ENCODE results near the gene RARG.
"Not testable (repeated sequence)": the region's sequence is repeated elsewhere in the genome, so short reads cannot be mapped to it uniquely, and the experiment has no call there.

RARG gene

GRCh38 chr12:53187145-53187899 is 44.7 kb downstream of the RARG start:
- DNase-seq, result no peak

- DNase-seq, result no peak
These were observed 45.3 kb downstream of the RARG start for GRCh38 chr12:53186745-53187144.

GRCh38 chr12:53185582-53186153 is 46.3 kb downstream of the RARG start:
- DNase-seq, result no peak

GRCh38 chr12:53184828-53185227 is 47.2 kb downstream of the RARG start:
- no peak for DNase-seq

- DNase-seq, result no peak
These were observed 49.1 kb downstream of the RARG start for GRCh38 chr12:53182903-53183302.

- no peak for DNase-seq
These were observed 50.1 kb downstream of the RARG start for GRCh38 chr12:53181935-53182334.

GRCh38 chr12:53180931-53181645 is 50.9 kb downstream of the RARG start:
- DNase-seq, result peak; percentile 73

- peak; percentile 97 for DNase-seq
These were observed 51.6 kb downstream of the RARG start, which contains the start of the genes CSAD and ZNF740 for GRCh38 chr12:53180220-53180930. TSS of gene CSAD (minus strand) at chr12:53180925. CDS start at chr12:53173470, 7,455 bp downstream. TSS of gene ZNF740 (plus strand) at chr12:53180722. CDS start at chr12:53181984, 1,262 bp downstream.

GRCh38 chr12:53179687-53180219 is 52.3 kb downstream of the RARG start:
- DNase-seq, result peak; percentile 27

- not testable (repeated sequence) for DNase-seq
These were observed 53.2 kb downstream of the RARG start for GRCh38 chr12:53178803-53179202.

GRCh38 chr12:53177447-53177846 is 54.6 kb downstream of the RARG start:
- not testable (repeated sequence) for DNase-seq

GRCh38 chr12:53176750-53177149 is 55.3 kb downstream of the RARG start:
- DNase-seq, result no peak

- no peak for DNase-seq
These were observed 57.0 kb downstream of the RARG start for GRCh38 chr12:53174881-53175491.

GRCh38 chr12:53173085-53173715 is 58.8 kb downstream of the RARG start:
- DNase-seq, result no peak

- DNase-seq, result no peak
These were observed 59.7 kb downstream of the RARG start for GRCh38 chr12:53172352-53172751.

GRCh38 chr12:53171725-53172329 is 60.2 kb downstream of the RARG start:
- no peak for DNase-seq

GRCh38 chr12:53170876-53171724 is 60.9 kb downstream of the RARG start:
- no peak for DNase-seq

GRCh38 chr12:53170215-53170614 is 61.8 kb downstream of the RARG start:
- DNase-seq, result no peak

- DNase-seq, result no peak
These were observed 62.4 kb downstream of the RARG start for GRCh38 chr12:53169644-53170043.

- DNase-seq, result no peak
These were observed 65.2 kb downstream of the RARG start for GRCh38 chr12:53166837-53167236.

Measured in stimulated activated CD4-positive, alpha-beta T cell treated with anti-CD3 and anti-CD28 coated beads, Interleukin-12 subunit alpha, Interleukin-12 subunit beta, amount 100 ng/mL, for 4 hours (primary cell).